Nephron progenitor cell (in vitro differentiated cells): Measurements from ENCODE around the gene UBD.

ENCODE experiments used
- DNase-seq: peaks from one replicate; pipeline ENCODE4 v3.0.0; 2021
- H3K27ac Mint-ChIP-seq: 2 replicates; pipeline ENCODE4 v1.8.0; 2021; ENCODE audit warnings: mild to moderate bottlenecking, moderate library complexity, mixed read lengths
- H3K27me3 Mint-ChIP-seq: 2 replicates; pipeline ENCODE4 v1.8.0; 2021; ENCODE audit warnings: mild to moderate bottlenecking, low read depth, mixed read lengths; ENCODE audit not compliant: poor library complexity
- H3K36me3 Mint-ChIP-seq: 2 replicates; pipeline ENCODE4 v1.8.0; 2021; ENCODE audit warnings: low read depth, mixed read lengths
- H3K4me1 Mint-ChIP-seq: 2 replicates; pipeline ENCODE4 v1.8.0; 2021; ENCODE audit warnings: mixed read lengths
- H3K4me3 Mint-ChIP-seq: 2 replicates; pipeline ENCODE4 v1.8.0; 2021; ENCODE audit warnings: mild to moderate bottlenecking, moderate library complexity, mixed read lengths
- H3K9me3 Mint-ChIP-seq: 2 replicates; pipeline ENCODE4 v1.8.0; 2021; ENCODE audit warnings: mild to moderate bottlenecking, moderate library complexity, mixed read lengths
- CTCF ChIP-seq: fragments of 200-600 bp; sonication (generic); IDR thresholded peaks from 2 replicates; pipeline ENCODE4 v1.5.0; 2021; ENCODE audit warnings: antibody characterized with exemption

The UBD gene

GRCh38 chr6:29510202-29510601, 49.3 kb downstream of the UBD start:
- Mint-ChIP-seq H3K27ac (no peak overlapping the region), H3K27me3 (peaks cover 30% of the 10 kb centered on the region), H3K9me3 (peaks cover 11% of the 10 kb centered on the region), H3K4me3 (no peak overlapping the region), H3K36me3 (no peaks in the 10 kb centered on the region), H3K4me1 (no peaks in the 10 kb centered on the region)
- no peak for TF ChIP-seq CTCF
- DNase-seq: no peak

- H3K36me3 Mint-ChIP-seq: no peaks in the 10 kb centered on the region
- no peaks in the 10 kb centered on the region for H3K4me1 Mint-ChIP-seq
- H3K9me3 Mint-ChIP-seq: peaks cover 6% of the 10 kb centered on the region
- H3K27me3 Mint-ChIP-seq: peaks cover 30% of the 10 kb centered on the region
- H3K4me3 Mint-ChIP-seq: no peak overlapping the region
- no peak for TF ChIP-seq CTCF
- H3K27ac Mint-ChIP-seq: no peak overlapping the region
- DNase-seq: no peak
These were observed 49.8 kb downstream of the UBD start for GRCh38 chr6:29509711-29510110.

- DNase-seq: no peak
- peaks cover 3% of the 10 kb centered on the region for H3K9me3 Mint-ChIP-seq
- H3K4me1 Mint-ChIP-seq: no peaks in the 10 kb centered on the region
- TF ChIP-seq CTCF: no peak
- peaks cover 30% of the 10 kb centered on the region for H3K27me3 Mint-ChIP-seq
- H3K36me3 Mint-ChIP-seq: no peaks in the 10 kb centered on the region
- H3K4me3 Mint-ChIP-seq: no peak overlapping the region
- no peak overlapping the region for H3K27ac Mint-ChIP-seq
These were observed 50.3 kb downstream of the UBD start for GRCh38 chr6:29509239-29509638.

- Mint-ChIP-seq H3K27me3 (peaks cover 34% of the 10 kb centered on the region), H3K27ac (no peak overlapping the region), H3K4me3 (no peak overlapping the region), H3K9me3 (no peaks in the 10 kb centered on the region), H3K4me1 (peaks cover 5% of the 10 kb centered on the region), H3K36me3 (no peaks in the 10 kb centered on the region)
- no peak for TF ChIP-seq CTCF
- DNase-seq: no peak
These were observed 52.2 kb downstream of the UBD start for GRCh38 chr6:29507319-29507718.

- no peak overlapping the region for H3K4me3 Mint-ChIP-seq
- no peak for TF ChIP-seq CTCF
- DNase-seq: no peak
- no peak overlapping the region for H3K27ac Mint-ChIP-seq
- H3K4me1 Mint-ChIP-seq: peaks cover 5% of the 10 kb centered on the region
- H3K27me3 Mint-ChIP-seq: peaks cover 28% of the 10 kb centered on the region
- no peaks in the 10 kb centered on the region for H3K36me3 Mint-ChIP-seq
- no peaks in the 10 kb centered on the region for H3K9me3 Mint-ChIP-seq
These were observed 53.0 kb downstream of the UBD start for GRCh38 chr6:29506446-29507067.

GRCh38 chr6:29505808-29506207, 53.7 kb downstream of the UBD start:
- TF ChIP-seq CTCF: no peak
- Mint-ChIP-seq H3K27me3 (peaks cover 26% of the 10 kb centered on the region), H3K27ac (no peak overlapping the region), H3K9me3 (no peaks in the 10 kb centered on the region), H3K4me1 (peaks cover 5% of the 10 kb centered on the region), H3K36me3 (no peaks in the 10 kb centered on the region), H3K4me3 (no peak overlapping the region)
- no peak for DNase-seq
